Activated CD4-positive, alpha-beta T cell treated with anti-CD3 and anti-CD28 coated beads, Interleukin-2, amount 50 U/mL, for 48 hours (primary cell): ENCODE data around the gene PLCB3.
A peak's percentile ranks its signal among the peaks of the same experiment; 100 is the strongest.

ENCODE experiments used
- DNase-seq, 2 experiments: peaks; one replicate each; pipeline ENCODE4 v3.0.0-alpha.2; 2020

PLCB3 gene

DNA sequence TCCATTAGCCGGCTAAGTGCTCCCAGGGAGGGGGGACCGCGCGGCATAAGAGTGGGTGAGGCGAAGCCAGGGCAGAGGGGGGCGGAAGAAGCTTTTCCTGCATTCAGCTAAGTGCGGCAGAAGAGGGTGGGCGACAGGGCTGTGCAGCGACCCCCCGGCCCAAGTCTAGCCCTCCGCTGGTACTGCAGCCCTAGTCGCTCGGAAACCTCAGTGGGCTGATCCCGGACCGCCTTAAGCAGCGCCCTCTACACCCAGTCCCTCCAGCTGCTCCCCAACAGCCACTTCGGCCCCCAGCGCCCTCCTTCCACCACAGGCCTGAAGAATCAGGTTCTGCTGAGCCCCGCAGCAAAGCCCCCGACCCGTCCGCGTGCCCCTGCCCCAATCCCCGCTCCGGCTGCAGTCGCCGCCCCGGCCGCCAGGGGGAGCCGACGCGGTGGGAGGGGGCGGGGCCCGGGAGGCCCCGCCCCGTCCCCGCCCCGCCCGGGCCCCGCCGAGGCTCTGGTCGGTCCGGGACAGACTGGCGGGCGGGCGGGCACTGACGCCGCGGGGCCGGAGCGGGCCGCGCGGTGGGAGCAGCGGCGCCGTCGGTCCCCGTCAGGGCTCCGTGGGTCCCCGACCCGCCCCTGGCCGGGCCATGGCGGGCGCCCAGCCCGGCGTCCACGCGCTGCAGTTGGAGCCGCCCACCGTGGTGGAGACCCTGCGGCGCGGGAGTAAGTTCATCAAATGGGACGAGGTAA, at the start of gene PLCB3:
Gene PLCB3 (plus strand): TSS at position 515 of the 737 bp plus-strand sequence. CDS start 120 bp downstream, at position 635.
- DNase-seq: peak; percentile 57 to 60

DNA sequence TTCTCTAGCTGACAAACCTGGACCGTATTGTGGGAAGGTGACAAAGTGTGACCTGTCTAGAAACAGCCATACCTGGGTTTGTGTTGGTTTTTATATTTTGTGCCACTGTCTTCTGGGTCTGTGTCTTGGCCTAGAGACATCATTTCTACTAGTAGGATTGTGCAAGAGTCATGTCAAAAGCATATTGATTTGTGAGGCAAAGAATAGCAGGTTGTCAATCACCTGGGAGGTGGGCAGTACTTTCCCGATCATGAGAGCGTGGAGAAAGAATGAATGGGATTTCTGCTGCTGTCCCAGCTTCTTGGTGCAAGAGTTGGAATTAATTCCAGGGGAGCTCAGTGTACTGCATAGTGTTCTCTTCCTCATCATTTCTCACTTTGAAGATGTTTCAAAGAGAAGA, 49.8 kb upstream of the PLCB3 start:
- no peak for DNase-seq

DNA sequence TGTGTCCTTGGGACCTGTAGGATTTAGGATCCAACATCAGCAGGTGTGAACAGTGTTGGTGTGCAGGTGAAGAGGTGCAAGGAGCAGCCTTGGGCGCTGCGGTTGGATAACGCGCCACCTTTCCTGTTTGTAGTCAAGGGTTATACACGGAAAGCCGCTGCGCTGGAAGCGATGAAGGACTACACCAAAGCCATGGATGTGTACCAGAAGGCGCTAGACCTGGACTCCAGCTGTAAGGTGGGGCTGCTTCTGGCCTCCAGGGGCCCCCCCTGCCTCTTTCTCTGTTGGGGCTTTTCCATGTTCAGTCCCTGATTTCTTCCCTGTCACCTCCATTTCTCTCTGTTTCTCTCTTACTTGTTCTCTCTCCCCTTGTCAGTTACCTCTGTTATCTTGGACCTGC, 48.3 kb upstream of the PLCB3 start:
- DNase-seq: no peak

DNA sequence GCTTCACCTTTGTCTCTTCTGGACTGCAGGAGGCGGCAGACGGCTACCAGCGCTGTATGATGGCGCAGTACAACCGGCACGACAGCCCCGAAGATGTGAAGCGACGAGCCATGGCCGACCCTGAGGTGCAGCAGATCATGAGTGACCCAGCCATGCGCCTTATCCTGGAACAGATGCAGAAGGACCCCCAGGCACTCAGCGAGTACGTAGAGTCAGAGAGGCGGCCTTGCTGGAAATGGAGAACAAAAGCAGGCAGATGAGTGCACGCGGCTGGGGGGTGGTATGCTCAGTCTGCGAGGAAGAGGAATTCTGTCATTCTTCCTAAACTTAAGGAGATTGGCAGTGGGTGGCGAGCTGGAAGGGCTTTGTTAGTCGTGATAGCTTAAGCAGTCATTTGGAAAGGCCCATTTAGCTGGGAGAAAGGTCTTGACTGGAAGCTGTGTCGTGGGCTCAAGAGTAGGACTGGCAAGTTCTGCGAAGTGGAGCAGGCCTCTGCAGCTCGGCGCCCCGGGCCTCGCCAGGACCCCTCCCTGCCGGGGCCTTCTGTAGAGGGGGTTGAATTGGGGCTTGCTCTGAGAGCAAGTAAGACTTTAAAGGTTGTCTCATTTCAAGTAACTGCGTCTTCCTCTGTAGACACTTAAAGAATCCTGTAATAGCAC, 47.8 kb upstream of the PLCB3 start:
- DNase-seq: no peak

DNA sequence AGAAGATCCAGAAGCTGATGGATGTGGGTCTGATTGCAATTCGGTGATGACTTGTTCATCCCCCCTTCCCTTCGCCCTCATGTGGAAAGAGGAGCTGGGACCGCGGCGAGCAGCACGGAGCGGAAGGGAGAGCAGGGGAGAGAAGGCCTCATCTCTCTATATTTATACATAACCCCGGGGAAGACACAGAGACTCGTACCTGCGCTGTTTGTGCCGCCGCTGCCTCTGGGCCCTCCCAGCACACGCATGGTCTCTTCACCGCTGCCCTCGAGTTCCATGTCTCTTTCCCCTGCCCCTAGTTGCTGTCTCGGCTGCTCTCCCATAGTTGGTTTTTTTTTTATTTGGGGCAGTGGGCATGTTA, 47.3 kb upstream of the PLCB3 start:
- DNase-seq: no peak

DNA sequence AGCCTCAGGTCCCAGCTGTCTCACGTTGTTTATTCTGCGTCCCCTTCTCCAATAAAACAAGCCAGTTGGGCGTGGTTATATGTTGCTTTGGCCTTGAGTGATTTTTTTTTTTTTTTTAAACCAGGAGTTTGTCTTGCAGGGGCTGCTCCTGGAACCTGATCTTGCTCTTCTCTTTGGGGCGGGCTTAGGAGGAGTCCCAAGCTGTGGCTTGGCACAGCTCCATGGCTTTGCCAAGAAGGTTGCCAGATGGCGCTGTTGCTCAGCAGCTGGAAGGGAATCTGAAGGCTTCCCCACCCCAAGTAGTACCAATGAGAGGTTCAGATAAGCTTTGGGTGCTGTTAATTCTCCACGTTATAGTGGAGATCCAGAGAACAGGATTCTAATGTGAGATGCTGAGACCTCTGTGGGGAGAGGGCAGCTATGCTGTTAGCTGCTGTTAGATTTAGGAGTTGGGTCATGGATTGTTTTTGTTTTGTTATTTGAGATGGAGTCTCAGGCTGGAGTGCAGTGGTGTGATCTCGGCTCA, 46.8 kb upstream of the PLCB3 start:
- DNase-seq: peak; percentile 80 to 84

DNA sequence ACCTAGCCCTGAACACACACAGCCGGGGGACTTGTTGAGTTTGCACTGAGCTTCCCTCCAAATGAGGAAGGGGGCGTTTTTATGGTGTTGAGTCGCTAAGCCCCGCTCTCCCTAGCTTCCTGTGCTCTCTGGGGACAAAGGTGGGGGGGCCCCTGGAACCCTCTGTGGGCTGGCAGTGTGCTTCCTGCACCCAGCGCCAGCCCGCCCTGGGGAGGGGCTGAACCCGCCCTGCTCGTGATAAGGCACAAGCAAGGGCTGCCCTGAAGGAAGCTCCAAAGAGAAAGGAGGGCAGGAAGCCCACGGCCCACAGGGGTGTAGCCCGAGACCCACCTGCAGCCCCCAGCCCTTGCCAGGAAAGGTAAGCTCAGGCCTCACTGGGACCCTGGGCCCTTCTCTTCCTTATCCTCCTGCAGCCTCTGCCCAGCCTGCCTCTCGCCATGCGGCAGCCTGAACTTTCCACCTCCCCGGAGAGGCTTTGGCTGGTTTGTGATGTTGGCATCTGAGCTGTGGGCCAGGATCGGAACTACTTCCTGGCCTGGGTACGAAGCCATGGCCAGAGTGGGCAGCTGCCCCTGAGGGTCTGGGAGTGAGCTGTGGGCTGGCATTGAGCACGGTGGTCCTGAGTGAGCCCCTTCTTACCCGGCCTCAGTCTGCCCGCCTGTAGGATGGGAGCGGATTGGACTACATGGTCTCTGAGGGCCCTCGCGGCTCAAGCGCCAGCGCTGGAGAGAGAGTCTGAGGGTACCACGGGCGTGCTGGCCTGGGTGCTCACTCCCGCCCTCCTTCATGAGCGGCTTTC, 44.7 kb upstream of the PLCB3 start, which contains the start of gene FERMT3:
Gene FERMT3 (plus strand): TSS at position 265 of the 799 bp plus-strand sequence. CDS start 644 bp downstream, outside the sequence.
- peak; percentile 85 to 88 for DNase-seq

DNA sequence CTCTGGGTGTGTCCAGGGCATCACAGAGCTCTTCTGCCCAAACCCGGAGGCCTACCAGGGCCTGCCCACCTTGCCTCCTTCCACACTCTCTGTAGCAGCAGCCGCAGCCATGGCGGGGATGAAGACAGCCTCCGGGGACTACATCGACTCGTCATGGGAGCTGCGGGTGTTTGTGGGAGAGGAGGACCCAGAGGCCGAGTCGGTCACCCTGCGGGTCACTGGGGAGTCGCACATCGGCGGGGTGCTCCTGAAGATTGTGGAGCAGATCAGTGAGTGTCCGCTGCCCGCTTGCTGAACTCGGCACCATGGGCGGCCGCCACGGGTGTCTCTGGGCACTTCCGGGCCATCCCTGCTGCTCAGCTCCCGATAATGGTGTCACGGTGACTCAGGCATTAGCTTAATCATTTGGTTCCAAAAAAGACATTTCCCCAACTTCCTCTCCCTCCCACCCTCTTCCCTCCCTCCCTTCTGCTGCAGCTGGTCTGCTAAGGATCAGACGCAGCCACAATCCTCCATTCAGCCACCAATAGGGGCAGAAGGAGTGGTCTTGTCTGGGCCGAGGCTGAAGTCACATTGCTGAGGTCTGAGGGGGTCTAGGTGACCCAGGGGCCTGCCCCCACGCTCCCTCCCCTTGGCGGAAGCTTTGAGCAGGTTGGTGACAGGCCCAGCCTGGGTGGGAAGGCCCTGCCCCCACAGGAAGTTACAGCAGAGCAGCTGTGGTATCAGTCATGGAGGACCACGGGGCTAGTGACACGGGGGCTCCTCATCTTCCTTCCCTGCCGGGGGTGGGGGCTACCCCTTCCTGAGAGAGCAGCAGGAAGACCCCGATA, 43.9 kb upstream of the PLCB3 start:
- DNase-seq: peak; percentile 84 to 88

DNA sequence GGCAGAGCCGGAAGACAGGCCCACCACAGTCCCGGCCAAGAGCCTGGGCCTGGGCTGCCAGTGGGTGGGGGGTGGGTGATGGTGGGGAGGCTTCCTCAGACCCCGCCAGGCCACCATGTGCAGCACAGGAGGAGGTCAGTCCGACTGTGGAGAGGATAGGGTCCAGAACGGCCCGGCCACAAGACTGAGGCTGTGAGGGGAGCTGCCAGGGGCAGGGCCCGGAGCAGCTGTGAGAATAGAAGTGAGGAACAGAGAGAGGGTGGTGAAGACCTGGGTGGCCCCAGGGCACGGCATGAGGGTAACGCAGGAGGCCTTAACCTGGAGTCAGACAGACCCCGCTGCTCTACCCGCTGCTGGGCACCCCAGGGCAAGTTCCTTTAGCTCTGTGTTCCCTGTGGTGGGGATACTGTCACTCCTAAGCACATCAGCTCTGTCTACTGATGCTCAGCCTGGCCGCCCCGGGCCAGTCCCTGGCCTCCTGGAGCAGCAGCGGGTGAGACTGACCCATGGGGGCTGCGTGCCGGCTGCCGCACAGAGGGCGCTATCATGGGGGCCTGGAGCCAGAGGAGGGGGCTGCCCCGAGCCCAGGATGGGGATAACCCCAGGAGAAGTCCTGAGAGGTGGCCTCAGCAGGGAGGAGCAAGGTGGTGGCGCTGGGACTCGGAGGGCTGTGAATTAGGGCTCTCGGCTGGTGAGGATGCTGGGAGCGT, 43.1 kb upstream of the PLCB3 start:
- DNase-seq: no peak

DNA sequence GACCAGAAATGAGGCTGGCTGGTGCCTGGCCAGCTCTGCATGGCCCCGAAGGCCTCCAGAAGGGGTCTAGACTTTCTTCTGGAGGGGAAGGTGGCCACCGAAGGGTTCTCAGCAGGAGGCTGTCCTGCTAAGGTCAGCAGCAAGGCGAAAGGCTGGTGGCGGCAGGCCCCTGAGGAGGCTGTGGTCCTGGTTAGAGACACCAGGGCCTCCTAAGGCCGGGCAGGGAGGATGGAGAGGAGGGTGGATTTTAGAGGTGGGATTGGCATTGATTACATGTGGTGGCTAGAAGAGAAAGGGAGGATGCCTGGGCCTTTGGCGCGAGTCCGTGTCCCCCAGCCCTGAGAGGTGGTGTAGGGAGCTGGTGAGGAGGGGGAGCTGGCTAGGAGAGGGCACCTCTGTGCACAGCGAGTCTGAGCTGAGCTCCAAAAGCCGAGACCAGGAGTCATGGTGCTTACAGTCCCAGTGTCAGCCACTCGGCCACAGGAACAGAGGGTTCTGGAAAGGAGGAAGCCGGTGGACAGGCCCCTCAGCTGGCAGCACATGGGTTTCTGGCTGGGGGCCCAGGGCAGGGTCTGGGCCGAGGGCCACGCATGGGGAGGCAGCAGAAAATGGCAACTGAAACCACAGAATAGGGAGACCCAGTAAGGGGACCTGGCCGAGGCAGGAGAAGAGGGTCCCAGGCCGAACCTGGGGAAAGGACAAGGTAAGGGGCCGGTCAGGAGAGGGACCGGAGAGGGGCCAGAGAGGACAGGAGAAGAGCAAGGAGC, 42.4 kb upstream of the PLCB3 start:
- no peak for DNase-seq

DNA sequence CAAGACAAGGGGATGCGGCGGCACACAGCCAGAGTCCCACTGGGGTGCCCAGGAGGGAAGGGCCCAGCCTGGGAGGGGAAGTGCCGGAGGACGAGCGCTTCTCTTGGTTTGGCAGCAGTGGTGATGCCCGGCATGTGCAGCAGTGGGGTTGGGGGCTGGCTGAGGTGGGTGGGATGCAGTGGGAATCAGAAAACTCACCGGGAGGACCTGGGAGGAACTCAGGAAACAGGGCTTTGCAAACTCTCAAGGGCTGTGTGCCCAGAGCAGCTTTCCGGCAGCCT, 41.8 kb upstream of the PLCB3 start:
- DNase-seq: no peak

DNA sequence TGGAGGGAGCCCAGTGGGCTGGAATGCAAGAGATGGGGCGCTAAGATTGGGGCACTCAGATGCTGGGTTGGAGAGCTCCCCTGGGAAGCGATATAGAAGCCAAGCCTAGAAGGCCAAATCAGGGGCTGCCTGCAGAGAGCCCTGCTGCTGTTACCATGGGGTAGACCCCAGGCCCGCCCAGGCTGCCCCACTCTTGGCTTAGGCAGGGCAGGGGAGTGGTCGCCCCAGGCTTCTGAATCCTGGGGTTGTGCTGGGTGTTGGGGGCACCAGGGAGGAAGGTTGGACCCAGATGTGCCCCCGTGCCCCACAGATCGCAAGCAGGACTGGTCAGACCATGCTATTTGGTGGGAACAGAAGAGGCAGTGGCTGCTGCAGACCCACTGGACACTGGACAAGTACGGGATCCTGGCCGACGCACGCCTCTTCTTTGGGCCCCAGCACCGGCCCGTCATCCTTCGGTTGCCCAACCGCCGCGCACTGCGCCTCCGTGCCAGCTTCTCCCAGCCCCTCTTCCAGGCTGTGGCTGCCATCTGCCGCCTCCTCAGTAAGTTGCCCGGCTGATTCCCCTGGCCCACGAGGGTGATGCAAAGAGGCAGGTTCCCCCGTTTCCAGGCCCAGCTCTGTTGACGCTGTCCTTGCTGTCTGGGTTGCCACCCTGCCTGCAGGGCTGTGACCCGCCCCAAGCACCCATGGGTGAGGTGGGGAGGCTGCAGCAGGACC, 40.9 kb upstream of the PLCB3 start:
- DNase-seq: no peak

DNA sequence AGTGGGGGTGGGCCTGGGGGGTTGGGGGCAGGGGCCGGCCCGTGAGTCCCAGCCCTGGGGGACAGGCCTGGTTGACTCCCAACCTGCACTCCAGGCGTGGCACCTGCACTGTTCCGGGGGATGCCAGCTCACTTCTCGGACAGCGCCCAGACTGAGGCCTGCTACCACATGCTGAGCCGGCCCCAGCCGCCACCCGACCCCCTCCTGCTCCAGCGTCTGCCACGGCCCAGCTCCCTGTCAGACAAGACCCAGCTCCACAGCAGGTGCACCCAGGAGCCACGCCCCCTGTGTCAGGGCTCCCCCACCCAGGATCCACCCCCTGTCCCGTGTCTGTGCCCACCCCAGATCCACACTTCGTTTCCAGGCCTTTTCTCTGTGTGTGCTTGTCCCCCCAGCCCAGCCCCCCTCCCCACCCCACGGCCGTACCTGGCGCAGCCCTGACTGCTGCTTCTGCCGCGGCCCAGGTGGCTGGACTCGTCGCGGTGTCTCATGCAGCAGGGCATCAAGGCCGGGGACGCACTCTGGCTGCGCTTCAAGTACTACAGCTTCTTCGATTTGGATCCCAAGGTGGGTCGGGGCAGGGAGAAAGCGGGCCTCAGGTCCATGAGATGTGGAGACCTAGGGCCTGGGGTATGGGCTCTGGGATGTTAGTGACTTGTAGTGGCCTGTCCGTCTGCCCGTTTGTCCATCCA, 40.0 kb upstream of the PLCB3 start:
- no peak for DNase-seq

DNA sequence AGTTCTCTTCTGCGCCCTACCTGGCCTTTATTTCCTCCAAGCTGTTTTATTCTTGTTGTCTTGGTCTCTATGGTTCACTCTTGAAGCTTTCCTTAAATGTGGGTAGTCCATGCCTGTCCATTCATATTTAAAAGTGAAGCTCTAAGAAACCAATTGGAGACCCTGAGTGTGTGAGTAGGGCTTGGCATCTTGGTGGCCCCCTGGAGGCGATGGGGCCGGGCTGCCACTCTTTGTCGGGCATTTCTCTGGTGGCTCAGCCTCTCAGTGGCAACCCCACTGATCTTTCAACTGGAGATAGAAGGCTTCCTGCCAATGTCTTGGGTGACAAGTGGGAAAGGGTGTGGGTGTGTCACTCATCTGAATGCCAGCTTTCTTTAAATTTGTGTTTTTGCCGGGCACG, 34.5 kb upstream of the PLCB3 start:
- DNase-seq: no peak

DNA sequence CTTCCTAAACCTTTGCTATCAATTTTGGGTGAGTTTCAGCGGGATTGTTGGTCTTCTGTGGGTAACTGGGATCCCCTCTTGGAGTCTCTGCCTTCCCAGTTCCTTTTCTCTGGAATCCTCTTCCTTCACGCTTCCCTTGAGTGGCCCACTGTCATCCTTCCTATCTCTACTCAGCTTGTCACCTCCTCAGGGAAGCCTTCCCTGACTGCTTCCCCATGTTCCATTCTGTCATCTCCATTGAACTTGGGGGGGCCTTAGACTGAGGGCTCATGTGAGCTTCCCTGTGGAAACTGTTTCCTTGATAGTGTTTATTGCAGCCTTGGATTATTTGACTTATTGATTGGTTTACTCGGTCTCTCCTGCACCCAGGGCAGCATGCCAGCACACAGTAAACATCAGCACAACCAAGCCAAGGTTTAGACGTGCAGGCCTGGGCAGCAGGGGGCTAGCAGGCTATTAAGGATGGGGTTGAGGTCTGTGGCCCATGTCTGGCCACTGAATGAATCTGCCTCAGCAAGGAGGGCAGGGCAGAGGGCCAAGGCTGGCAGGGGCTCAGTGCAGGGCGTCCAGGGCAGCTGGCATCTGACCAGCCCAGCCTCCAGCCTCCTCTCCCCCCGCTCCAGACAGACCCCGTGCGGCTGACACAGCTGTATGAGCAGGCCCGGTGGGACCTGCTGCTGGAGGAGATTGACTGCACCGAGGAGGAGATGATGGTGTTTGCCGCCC, 32.5 kb upstream of the PLCB3 start:
- DNase-seq: no peak

DNA sequence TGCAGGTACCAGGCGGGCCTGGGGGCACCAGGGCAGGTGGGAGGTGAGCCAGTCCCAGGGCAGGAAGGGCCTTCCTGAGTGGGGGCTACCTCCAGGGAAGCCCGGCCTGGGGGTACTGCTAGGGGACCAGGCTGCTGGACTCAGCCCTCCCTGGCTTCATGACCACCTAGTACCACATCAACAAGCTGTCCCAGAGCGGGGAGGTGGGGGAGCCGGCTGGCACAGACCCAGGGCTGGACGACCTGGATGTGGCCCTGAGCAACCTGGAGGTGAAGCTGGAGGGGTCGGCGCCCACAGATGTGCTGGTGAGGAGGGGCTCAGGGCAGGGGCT, 32.0 kb upstream of the PLCB3 start:
- DNase-seq: no peak

DNA sequence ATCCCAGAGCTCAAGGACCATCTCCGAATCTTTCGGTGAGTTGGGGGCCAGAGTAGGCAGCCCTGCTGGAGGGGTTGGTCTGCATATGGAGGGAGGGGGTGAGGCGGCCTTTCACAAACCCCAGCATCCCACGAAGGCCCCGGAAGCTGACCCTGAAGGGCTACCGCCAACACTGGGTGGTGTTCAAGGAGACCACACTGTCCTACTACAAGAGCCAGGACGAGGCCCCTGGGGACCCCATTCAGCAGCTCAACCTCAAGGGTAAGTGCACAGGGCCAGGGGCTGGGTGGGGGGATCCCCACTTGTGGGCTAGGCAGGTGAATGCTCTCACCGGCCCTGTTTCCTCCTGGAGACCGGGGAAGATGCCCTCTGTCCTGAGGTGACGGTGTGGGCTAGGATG, 31.6 kb upstream of the PLCB3 start:
- DNase-seq: no peak

DNA sequence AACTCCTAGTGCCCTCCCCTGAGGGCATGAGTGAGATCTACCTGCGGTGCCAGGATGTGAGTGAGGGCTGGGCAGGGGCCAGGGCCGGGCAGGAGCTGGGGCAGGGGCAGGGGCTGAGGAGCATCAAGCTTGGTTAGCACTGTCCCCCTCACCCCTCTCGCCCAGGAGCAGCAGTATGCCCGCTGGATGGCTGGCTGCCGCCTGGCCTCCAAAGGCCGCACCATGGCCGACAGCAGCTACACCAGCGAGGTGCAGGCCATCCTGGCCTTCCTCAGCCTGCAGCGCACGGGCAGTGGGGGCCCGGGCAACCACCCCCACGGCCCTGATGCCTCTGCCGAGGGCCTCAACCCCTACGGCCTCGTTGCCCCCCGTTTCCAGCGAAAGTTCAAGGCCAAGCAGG, 31.1 kb upstream of the PLCB3 start:
- no peak for DNase-seq

DNA sequence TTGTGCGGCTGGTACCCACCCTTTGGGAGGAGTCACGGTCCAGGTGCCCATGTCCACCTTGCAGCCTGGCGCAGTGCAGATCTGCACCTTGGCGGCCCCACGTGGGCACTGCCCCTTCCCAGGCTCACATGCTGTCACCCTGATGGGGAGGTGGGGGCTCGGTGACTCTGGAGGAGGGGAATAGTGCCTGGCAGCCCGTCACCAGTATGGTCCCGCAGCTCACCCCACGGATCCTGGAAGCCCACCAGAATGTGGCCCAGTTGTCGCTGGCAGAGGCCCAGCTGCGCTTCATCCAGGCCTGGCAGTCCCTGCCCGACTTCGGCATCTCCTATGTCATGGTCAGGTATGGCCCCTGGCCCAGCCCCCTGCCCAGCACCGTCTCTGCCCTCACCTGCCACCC, 30.5 kb upstream of the PLCB3 start:
- DNase-seq: no peak

DNA sequence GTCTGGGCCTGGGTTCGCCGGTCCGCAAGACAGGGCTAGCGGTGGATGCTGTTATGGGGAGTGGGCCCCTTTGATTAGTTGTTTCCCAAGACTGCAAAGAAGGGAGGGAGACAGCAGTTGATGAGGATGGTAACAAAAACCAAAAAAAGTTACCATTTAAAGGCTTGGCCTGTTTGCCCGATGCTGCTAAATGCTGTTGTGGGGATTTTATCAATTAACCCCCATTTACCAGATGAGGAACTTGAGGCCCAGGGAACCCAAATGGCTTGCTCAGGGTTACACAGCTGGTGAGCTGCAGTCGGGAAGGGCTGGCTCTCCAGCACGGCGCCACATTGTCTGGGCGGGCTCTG, 28.7 kb upstream of the PLCB3 start:
- DNase-seq: no peak
